ENCODE measurements around the gene VPS35.

GRCh38 chr16:46627746-46628145 is 61.2 kb downstream of the VPS35 start:
- TF ChIP-seq CTCF (IDR thresholded peaks at IDR 0.05) (no peak), POLR2A (IDR thresholded peaks at IDR 0.05) (no peak)

Data from heart left ventricle (tissue), 13 donors.